Peyer's patch (tissue), 4 donors: ENCODE measurements around the gene CREB3L1. TPM values are rescaled to one million over a fixed set of nuclear protein-coding genes. Genes with fewer than 3 reads are reported as not detected.
"Not testable (repeated sequence)": the region's sequence is repeated elsewhere in the genome, so short reads cannot be mapped to it uniquely, and the experiment has no call there.

Experiments
- DNase-seq, 3 donors: peaks; one replicate each; pipeline ENCODE4 v3.0.0-alpha.2; 2017 to 2019
- H3K27ac ChIP-seq, 4 donors: fragments of 200-600 bp; sonication (generic); one replicate each; pipeline ENCODE4 v1.5.1; 2016 to 2019
- H3K27me3 ChIP-seq, 2 donors: fragments of 200-600 bp; sonication (generic); one replicate each; pipeline ENCODE4 v1.5.1; 2019
- H3K36me3 ChIP-seq, 3 donors: fragments of 200-600 bp; sonication (generic); one replicate each; pipeline ENCODE4 v1.5.1; 2016 to 2019
- H3K4me1 ChIP-seq, 4 donors: fragments of 200-600 bp; sonication (generic); one replicate each; pipeline ENCODE4 v1.5.1; 2016 to 2019
- H3K4me3 ChIP-seq, 4 donors: fragments of 200-600 bp; sonication (generic); 1 replicate in 3 of 4; 2 replicates in 1 of 4; pipeline ENCODE4 v1.5.1; 2016 to 2019; ENCODE audit warnings: mild to moderate bottlenecking in 1 of 4
- H3K9me3 ChIP-seq, 4 donors: fragments of 200-600 bp; sonication (generic); one replicate each; pipeline ENCODE4 v1.5.1; 2016 to 2019; ENCODE audit warnings: mild to moderate bottlenecking in 1 of 4
- CTCF ChIP-seq, 6 experiments: fragments of 450-650 bp in 4 of 6; fragments of 200-600 bp in 2 of 6; sonication (generic) in 1 of 6; IDR thresholded peaks; one replicate each; pipeline ENCODE4 v1.5.1; 2017 to 2019; ENCODE audit warnings: antibody characterized with exemption in 6 of 6, mild to moderate bottlenecking in 3 of 6, moderate library complexity in 1 of 6
- POLR2A ChIP-seq, 2 donors: fragments of 450-650 bp; IDR thresholded peaks; one replicate each; pipeline ENCODE4 v1.5.1; 2017; ENCODE audit warnings: antibody characterized with exemption in 2 of 2, mild to moderate bottlenecking in 2 of 2, moderate library complexity in 2 of 2
- total RNA-seq, 4 donors: library from RNA; depleted of rRNA; stranded (reverse); fragments of >200 nt; gene quantifications; one replicate each; pipeline ENCODE4 v1.1.0, GENCODE V29; 2016

Gene CREB3L1
- total RNA-seq, 4 donors from 2014 or later = 13.2 to 50.6 (median 30.3) TPM

GRCh38 chr11:46256540-46257001 lies 20.9 kb upstream of the CREB3L1 start:
- TF ChIP-seq CTCF (IDR thresholded peaks at IDR 0.05) (no peak), POLR2A (IDR thresholded peaks at IDR 0.05) (no peak)
- no peak for DNase-seq
- H3K27ac ChIP-seq = no peak overlapping the region
- no peaks in the 10 kb centered on the region for H3K27me3 ChIP-seq
- no peaks in the 10 kb centered on the region for H3K9me3 ChIP-seq
- H3K36me3 ChIP-seq = no peaks in the 10 kb centered on the region
- H3K4me3 ChIP-seq = no peak overlapping the region
- H3K4me1 ChIP-seq = peaks cover 0 to 19% (median 2%) of the 10 kb centered on the region in 4 donors

- H3K36me3 ChIP-seq, H3K27ac ChIP-seq, H3K4me3 ChIP-seq, H3K9me3 ChIP-seq, H3K27me3 ChIP-seq, H3K4me1 ChIP-seq, DNase-seq: not testable (repeated sequence)
Observed at GRCh38 chr11:46259347-46259746, 18.1 kb upstream of the CREB3L1 start.

DNA sequence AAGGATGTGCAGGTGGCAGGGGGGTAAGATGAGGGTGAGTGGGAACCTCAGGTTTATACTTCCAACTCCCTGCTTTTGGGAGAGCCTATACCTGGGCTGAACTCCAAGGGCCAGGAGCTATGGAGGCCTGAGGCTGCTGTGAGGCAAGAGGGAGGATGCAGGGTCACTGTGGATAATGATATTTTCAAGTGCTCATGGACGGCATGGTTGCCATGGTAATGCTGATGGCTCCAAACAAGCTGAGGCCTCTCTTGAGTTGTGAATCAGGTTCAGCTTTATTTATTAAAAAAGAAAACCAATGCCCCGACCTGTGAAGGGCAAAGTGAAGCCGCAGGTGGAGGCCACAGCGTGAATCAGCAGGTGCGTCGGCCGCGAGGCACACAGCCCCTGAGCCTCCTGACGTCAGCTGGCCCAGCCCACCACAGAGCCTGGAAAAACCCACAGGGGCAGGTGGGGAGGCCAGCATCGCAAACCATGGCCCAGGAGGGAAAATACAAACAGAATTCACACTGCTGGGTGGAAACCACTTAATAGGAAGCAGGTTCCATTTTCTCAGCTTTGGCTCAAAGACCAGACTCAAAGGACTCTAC lies 17.4 kb upstream of the CREB3L1 start:
- Histone ChIP-seq H3K36me3 (no peaks in the 10 kb centered on the region), H3K4me1 (no peaks in the 10 kb centered on the region), H3K27me3 (no peaks in the 10 kb centered on the region), H3K4me3 (no peak overlapping the region), H3K27ac (no peak overlapping the region), H3K9me3 (no peaks in the 10 kb centered on the region)
- TF ChIP-seq POLR2A (IDR thresholded peaks at IDR 0.05) (no peak), CTCF (IDR thresholded peaks at IDR 0.05) (no peak)
- no peak for DNase-seq

DNA sequence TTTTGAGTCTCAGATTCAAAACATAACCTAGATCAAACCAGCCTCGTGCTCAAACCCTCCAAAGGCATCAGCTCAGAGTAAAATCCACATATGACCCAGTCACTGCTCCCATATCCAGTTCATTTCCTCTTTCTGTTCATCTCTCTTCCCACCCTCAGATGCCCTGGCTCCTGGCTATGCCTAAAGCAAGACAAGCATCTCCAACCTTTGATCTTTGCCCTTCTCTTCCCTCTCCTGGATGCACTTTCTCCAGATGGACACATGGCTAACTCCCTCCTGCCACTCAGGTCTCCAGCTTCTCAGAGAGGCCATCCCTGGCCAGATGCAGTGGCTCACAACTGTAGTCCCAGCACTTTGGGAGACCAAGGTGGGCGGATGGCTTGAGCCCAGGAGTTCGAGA lies 14.3 kb upstream of the CREB3L1 start:
- DNase-seq = no peak
- Histone ChIP-seq H3K27me3 (no peaks in the 10 kb centered on the region), H3K4me3 (no peak overlapping the region), H3K4me1 (no peaks in the 10 kb centered on the region), H3K27ac (no peak overlapping the region), H3K9me3 (no peaks in the 10 kb centered on the region), H3K36me3 (no peaks in the 10 kb centered on the region)
- TF ChIP-seq CTCF (IDR thresholded peaks at IDR 0.05) (no peak), POLR2A (IDR thresholded peaks at IDR 0.05) (no peak)

DNA sequence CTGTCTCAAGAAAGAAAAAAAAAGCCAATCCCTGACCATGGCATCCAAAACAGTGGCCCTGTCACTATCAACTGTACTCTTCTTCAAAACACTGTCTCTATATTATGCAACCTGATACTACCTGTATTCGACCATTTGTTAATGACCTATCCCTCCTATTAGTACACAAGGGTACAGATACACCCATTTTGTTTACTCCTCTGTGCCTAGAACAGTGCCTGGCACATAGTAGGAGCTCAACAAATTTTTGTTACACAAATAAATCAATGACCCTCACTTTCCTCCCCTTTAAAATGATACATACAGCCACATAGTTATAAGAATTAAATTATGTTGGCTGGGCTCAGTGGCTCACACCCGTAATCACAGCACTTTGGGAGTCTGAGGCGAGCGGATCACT lies 13.4 kb upstream of the CREB3L1 start:
- no peaks in the 10 kb centered on the region for H3K36me3 ChIP-seq
- DNase-seq = no peak
- no peak overlapping the region for H3K4me3 ChIP-seq
- H3K27me3 ChIP-seq = no peaks in the 10 kb centered on the region
- H3K9me3 ChIP-seq = no peaks in the 10 kb centered on the region
- H3K4me1 ChIP-seq = no peaks in the 10 kb centered on the region
- TF ChIP-seq CTCF (IDR thresholded peaks at IDR 0.05) (no peak), POLR2A (IDR thresholded peaks at IDR 0.05) (no peak)
- no peak overlapping the region for H3K27ac ChIP-seq

GRCh38 chr11:46264976-46265375 lies 12.5 kb upstream of the CREB3L1 start:
- Histone ChIP-seq H3K27me3 (no peaks in the 10 kb centered on the region), H3K27ac (peak overlapping the region in 1 of 4 donors; percentile 39), H3K9me3 (no peaks in the 10 kb centered on the region), H3K4me1 (no peaks in the 10 kb centered on the region), H3K36me3 (no peaks in the 10 kb centered on the region), H3K4me3 (no peak overlapping the region)
- no peak for DNase-seq
- TF ChIP-seq POLR2A (IDR thresholded peaks at IDR 0.05) (no peak), CTCF (IDR thresholded peaks at IDR 0.05) (no peak)
